Stimulated activated CD4-positive, alpha-beta T cell treated with anti-CD3 and anti-CD28 coated beads, TNF-alpha, amount 100 ng/mL, for 1 hour (primary cell): ENCODE data around the gene OR52E6.

ENCODE experiments used
- DNase-seq, 3 donors: peaks; one replicate each; pipeline ENCODE4 v3.0.0-alpha.2; 2020; ENCODE audit warnings: low read depth in 3 of 3, low spot score in 1 of 3

OR52E6 gene

DNA sequence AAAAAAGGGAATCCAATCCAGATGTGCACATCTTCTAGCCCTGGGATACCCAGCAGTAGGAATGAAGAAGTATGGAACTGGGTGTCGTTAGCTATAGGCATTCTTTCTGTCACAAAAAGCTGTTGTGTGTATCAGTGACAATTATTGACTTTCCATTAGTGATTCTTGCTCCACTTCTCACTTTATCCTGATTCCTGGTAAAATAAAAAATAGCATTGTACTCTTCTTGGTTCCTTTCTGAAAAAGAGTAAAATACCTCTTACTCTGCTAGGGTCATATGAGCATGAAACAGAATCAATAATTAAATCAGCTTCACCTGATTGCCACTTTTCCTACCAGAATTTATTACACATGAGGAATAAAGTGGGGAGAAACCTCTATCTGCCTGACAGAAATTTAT, at the start of gene OR52E6:
Gene OR52E6 (minus strand): TSS at position 101 of the 400 bp plus-strand sequence. CDS start 0 bp downstream, at position 101.
- no peak for DNase-seq

DNA sequence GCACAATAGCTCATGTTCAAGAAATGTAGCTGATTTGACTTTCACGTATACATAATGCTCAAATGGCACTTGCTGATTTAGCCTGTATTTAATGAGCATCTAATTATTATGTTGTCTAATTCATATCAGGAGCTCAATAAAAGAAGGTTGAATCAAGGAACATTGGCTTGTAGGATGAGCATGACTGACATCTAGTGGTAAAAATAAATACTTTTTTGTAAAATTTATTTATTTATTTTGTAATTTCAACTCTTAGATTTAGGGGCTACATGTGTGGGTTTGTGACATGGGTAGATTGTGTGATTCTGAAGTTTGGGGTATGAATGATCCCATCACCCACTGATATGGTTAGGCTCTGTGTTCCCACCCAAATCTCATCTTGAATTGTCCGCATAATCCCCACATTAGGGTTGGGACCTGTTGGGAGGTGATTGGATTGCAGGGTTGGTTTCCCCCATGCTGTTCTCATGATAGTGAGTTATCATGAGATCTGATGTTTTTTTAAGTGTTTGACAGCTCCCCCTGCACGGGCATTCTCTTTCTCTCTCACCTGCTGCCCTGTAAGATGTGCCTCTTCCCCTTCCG, 49.6 kb upstream of the OR52E6 start:
- DNase-seq: no peak

DNA sequence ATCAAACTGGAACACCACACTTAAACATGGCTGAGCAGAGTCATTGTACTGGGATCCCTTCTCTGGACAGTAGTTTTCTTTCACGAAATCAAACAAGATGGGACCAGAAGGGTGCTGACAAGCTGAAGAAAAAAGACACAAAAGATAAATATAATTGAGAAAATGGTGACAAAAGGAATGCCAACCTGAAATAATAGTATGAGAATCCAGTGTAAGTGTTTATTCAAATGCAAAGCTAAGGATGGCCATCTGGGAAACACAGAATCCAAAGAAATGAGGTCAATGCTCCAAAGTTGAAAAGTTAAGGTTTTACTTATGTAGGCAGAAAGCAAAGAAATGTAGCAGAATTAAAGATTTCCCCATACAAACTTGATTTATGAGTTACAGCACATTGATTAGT, 46.0 kb upstream of the OR52E6 start:
- no peak for DNase-seq

DNA sequence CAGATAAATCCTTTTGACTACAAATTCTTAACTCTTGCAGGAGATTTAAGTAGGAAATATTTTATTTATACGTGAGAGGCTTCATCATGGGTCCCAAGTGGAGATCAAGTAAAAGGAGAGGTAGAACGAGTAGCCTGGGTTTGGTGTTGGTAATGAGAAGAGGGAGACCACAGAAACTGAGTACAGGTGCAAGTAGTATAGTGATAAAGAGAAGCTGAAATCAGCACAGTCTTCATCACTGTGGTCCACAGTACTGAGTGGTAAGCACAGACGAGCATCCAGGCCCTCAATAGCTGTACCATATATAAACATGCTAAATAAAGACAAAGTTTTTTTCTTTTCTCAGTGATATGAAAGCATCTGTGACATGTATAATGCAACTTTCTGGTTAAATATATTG, 45.5 kb upstream of the OR52E6 start:
- DNase-seq: no peak

DNA sequence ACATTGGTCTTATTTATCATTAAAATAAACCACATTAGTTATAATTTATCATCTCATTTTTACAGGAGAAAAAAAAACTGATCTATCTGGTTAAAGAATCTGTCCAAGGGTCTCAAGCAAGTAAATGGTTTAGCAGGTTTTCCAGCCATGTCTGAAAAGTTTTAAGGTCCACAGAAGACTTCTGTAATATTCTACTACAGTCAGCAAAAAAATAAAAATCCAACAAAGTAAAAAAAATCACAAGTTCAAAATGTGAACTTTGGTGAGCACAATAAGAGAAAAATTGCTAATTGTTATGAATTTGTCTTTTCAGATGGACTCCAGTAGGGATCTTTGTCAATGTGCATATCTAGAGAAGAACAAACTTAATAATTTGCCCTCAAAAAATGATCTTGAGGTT, 40.1 kb upstream of the OR52E6 start:
- no peak for DNase-seq

DNA sequence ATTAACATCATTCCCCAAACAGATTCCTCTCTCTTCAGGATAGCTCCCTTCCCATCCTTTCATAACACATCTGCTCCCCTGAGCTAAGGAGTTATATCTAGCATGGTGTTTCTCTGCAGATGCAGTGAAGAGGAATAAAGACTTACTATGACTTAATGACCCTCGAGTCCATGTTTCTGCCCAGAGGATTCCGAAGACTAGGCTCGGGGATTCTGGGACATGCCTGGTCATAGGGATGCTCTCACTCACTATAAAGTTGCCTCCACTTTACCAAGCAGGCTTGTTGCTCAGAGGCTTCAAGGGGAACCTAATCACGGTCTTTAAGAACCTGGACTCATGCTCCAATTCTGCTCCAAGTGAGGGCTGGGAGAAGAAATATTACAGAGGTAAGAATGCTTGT, 38.6 kb upstream of the OR52E6 start, which contains the start of gene OR52E4:
Gene OR52E4 (plus strand): TSS at position 301 of the 400 bp plus-strand sequence. CDS start 3,664 bp downstream, outside the sequence.
- no peak for DNase-seq

DNA sequence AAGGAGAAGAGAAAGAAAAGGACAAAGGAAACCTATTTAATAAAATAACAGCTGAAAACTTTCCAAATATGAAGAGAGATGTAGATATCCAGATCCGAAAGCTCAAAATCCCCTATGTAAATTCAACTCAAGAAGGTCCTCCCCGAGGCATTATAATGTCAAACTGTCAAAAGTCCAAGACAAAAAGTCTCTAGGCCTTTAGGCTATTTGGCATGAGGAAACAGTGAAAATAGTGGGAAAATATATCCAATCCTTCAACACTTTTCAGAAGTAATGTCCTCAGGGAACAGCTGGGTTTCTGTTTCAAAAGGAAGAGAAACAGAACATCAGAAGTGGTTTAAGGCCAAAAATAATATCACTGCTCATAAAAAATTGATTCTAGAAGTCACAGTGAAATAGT, 36.9 kb upstream of the OR52E6 start:
- DNase-seq: no peak

DNA sequence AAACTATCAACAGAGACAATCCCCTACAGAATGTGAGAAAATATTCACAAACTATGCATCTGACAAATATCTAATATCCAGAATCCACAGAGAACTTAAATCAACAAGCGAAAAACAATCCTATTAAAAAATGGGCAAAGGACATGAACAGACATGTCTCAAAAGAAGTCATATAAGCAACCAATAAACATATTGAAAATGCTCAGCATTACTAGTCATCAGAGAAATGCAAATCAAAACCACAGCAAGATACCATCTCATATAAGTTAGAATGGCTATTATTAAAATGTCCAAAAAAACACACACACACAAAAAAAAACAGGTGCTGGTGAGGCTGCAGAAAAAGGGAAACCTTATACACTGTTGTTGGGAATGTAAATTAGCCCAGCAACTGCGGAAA, 24.1 kb upstream of the OR52E6 start:
- DNase-seq: no peak

DNA sequence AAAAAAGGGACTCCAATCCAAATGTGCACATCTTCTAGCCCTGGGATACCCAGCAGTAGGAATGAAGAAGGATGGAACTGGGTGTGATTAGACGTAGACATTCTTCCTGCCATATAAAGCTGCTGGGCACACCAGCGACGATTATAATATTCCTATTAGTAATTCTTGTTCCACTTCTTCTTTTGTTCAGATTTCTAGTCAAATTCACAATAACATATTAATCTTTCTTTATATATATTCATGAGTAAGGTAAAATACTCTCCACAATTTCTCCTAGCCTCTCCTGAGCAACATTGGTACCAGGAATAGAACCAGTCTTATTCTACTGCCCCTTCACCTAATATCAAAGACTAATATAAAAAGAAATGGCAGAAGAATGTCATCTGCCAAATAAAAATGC, 15.9 kb upstream of the OR52E6 start, which contains the start of gene OR52E8:
Gene OR52E8 (minus strand): TSS at position 101 of the 400 bp plus-strand sequence. CDS start 0 bp downstream, at position 101.
- no peak for DNase-seq

DNA sequence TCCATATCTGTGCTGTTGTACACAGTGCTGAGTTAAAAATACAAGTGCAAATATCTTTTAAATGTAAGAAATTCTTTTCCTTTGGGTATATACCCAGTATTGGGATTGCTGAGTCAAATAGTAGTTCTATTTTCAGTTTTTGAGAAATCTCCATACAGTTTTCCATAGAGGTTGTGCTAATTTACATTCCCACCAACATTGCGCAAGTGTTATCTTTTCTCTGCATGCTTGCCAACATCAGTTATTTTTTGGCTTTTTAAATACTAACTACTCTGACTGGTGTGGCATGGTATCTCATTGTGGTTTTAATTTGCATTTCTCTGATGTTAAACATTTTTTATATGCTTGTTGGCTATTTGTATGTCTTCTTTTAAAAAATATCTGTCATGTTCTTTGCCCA, 9.3 kb upstream of the OR52E6 start:
- DNase-seq: no peak

DNA sequence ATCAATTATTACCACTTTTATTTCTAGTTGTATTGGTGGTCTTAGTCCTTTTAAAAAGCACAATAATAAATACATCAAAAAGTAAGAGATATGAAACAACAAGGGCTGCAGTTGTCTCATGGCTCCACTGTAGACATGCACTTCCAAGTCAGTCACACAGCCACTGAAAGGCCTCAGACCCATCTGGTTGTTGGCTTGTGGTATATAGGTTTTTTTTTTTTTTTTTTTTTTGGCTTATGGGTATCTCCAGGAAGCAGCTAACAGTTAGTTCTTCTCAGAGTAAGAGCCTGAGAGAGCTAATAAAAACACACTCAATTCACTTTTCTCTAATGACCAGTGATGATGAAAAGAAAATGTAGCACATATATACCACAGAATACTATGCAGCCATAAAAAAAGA, 6.0 kb upstream of the OR52E6 start:
- DNase-seq: no peak

DNA sequence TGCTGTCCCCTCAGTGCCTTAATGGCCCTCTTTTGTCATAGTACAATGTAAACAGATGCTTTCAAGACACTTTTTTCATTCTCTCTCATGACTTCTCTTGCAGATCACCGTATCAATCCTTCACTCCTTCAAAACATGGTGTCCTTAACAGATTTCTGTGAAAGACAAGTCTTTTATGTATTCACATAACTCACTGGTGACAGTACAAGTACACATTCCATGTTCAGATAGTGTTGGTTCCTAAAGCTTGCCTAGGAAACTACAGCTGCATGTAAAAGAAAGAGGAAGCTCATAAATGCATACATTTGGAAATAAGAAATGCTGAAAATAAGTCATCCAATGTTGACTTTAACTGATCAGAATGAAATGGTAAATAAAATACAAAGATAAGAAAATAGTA, 5.0 kb upstream of the OR52E6 start:
- DNase-seq: no peak

DNA sequence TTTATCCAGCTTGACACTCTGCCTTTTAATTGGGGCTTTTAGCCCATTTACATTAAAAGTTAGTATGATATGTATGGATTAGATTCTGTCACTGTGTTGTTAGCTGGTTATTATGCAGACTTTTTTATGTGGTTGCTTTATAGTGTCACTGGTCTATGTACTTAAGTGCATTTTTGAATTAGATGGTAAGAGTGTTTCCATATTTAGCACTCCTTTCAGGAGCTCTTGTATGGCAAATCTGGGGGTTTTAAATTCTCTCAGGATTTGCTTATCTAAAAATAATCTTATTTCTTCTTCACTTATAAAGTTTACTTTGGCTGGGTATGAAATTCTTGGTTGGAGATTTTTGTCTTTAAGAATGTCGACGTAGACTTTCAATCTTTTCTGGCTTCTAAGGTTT, 4.0 kb downstream of the OR52E6 start:
- no peak for DNase-seq

DNA sequence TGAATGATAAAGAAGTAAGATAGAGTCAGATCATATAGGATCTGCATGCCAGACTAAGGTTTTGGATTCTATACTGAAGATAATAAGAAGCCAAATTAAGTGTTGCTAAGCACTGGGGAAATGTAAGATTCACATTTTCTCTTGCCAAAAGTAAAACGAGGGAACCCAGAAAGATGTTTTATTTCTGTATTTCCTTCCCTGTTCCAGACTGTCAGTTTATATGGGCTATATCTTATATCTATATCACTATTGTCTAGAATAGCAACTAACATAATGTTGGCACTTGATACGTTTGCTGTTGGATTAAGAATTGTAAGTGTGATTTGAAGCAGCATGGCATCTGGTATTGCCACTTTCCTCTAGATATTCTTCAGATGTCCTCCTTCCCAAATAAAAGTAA, 8.3 kb downstream of the OR52E6 start:
- DNase-seq: no peak

DNA sequence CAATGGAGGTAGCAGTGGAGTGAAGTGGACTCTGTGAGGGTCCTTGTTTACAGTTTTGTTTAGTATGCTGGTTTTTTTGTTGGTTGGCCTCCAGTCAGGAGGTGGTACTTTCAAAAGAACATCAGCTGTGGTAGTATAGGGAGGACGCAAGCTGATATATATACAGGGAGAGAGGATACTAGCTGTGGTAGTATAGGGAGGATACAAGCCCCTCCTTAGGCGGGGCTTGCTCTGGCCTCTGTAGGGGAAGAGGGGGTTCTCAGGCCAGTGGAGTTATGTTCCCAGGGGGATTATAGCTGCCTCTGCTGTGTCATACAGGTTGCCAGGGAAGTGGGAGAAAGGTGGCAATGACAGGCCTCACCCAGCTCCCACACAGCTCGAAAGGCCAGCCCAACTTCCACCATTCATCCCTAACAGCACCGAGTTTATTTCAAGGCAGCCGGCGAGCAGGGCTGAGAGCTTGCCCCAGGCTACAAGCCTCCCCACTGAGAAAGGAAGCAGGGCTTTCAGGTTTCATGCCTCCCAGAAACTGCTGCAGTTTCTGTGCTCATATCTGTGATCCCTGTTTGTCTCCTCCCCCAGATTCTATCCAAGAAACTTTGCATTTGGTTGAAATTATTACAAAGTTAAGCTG, 10.4 kb downstream of the OR52E6 start:
- no peak for DNase-seq

DNA sequence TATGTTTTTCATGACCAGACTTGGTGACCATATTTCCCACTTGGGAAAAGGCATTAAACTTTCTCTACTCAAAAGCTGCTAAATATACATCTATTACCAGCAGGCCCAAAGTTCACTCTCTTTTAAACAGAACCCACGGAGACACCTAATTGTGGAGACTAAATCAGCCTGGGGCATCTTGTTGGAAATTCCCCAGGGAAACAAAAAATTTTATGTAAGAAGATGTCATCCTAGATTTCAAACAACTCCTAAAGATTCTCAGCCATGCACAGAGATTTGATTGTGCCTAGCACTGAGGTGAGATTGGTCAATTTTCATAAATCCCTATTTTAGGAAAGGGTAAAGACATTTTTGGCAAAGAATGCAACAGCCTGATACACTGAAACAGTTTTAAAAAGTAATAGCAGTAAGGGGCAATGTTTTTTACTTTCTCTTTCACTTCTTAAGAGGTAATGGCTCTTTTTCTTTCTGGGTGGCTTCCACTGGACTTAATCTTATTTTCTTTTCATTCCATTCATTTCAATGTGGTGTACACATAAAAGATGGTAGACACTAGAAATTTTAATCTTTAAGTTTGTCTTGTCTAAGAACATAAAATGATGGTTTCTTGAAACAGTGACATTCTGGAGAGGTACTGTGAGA, 23.3 kb downstream of the OR52E6 start:
- no peak for DNase-seq

DNA sequence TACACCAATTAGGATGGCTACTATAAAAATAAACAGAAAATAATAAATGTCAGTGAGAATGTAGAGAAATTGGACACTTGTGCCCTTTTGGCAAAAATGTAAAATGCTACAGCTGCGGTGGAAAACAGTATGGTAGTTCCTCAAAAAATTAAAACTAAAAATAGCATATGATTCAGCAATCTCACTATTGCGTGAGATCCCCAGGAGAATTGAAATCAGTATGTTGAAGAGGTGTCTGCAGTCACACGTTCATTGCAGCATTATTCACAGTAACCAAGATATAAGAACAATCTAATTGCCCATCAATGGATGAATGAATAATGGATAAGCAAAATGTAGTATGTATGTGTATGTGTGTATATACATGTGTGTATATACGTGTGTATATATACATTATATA, 26.2 kb downstream of the OR52E6 start:
- no peak for DNase-seq

DNA sequence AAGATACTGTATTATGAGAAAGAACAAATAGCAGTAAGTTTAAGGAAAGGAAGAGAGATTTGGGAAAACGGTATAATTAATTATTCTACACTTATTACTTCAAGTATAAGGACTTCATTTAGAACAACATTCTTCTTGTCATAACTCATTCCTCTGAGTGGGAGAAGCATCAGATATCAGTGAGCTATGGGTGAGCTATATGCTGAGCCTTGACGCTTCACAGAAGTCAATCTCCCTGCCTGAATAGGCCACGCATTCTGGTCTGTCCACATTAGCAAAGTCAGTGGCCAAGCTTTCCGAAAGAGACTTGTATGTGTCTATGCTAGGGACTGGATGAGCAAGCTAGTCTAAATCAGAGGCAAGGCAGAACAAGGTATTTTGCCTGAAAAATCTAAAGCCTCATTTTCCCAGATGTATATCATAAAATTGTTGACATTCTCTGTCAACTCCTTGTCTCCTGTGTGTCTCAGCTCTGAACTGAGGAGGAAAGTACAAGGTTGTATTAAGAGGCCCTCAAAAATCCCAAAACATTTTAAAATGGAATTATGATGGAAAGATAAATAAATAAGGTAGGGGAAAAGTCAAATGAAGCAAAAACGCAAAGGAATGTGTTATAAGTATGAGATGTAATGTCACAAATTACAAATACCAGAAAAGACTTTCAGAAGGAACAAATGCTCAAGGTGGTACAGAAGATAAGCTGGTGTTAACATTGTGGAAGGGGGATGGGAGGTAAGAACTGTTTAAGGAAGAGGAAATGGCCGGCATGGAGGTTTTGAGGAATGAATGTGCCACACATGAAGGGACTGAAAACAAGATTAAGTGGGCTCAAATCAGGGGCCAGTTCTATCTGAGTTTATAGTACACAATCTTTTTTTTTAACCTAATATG, 31.5 kb downstream of the OR52E6 start:
- DNase-seq: no peak

DNA sequence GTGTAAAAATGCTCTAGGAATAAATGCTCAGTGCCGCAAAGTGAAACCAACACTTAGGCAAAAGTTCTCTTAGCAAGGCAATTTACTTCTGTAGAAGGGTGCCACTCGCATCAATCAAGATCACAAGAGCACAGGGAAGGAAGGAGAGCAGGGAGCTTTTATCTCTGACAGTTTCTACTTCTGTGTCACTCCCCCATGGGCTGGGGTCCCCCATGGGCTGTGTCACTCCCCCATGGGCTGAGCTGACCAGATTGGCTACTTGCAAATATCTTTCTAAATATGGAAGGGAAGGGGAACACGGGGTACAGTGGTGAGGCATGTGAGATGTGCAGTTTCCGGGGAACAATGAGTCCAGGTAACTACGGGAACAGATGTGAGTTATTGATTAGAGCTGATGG, 32.6 kb downstream of the OR52E6 start:
- DNase-seq: no peak

DNA sequence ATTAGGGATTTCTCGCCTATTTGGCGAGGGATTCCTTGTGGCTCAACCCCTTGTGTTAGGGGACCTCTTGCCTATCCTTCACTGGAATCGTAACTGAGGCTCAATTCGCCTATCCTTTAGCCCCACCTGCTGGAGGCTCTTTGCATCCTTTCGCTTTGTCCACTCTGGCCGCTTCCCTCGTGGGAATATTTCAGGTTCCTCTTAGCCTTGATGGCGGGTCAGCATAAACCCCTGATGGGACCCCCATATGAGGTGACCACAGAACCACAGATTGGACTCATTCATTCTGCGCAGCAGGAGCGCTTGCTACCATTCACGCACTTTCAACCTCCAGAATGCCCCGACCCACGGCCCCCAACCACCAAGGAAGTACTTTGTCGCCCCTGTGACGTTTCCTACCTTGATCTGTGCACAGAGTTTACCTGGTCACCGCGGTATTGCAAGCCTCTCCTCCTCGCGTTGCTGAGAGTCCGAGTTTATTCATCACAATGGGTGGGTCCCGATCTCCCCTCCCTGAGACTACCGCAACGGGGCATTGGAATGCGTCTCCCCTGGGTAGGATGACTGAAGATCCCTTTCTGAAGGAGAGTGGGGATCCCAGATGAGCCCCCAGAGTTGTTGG, 33.1 kb downstream of the OR52E6 start, which contains the start of gene OR52N2:
Gene OR52N2 (plus strand): TSS at position 425 of the 622 bp plus-strand sequence. CDS start 11,412 bp downstream, outside the sequence.
- peak; percentile 34 to 46 (median 37) for DNase-seq

DNA sequence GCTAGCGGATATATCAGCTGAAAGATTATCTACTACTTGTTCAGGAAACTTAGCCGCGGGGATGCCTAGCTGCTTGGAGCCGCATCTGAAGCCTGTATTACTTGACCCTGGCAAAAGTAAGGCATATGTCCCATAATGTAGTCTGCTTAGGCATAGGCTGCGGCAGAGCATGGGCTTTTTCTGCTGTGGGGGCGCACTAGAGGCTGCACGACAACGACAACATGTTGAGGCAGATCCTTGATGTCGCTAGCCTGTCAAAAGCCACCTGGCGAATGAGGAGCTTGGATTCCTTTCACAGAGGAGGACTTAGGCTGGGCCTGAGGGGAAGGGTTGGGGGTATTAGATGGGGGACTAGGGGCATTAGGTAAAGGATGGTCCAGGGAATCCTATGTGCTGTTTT, 34.1 kb downstream of the OR52E6 start:
- DNase-seq: no peak
